HL-60 (cell line): ENCODE data around the gene COL4A6.
"Not testable (repeated sequence)": the region's sequence is repeated elsewhere in the genome, so short reads cannot be mapped to it uniquely, and the experiment has no call there.

Experiments
- DNase-seq, 2 experiments: peaks; one replicate each; pipeline ENCODE4 v3.0.0-alpha.2; 2010 to 2020; ENCODE audit warnings: low read depth in 1 of 2, low spot score in 1 of 2
- H3K27ac ChIP-seq: fragments of 250-450 bp; sonication (Bioruptor Pico); replicated peaks from 2 replicates; pipeline ENCODE4 v1.5.1; 2020; ENCODE audit warnings: mild to moderate bottlenecking, moderate library complexity
- H3K27me3 ChIP-seq: fragments of 250-450 bp; sonication (Bioruptor Pico); 2 replicates; pipeline ENCODE4 v1.5.1; 2021; ENCODE audit warnings: mild to moderate bottlenecking, moderate library complexity; ENCODE audit not compliant: insufficient read depth, poor library complexity, severe bottlenecking
- H3K4me3 ChIP-seq: replicated peaks from 2 replicates; pipeline ENCODE4 v1.5.1; 2011; ENCODE audit warnings: mild to moderate bottlenecking, control low read depth, low read length; ENCODE audit not compliant: insufficient read depth
- CTCF ChIP-seq: IDR thresholded peaks from one replicate; pipeline ENCODE4 v1.5.1; 2011; ENCODE audit warnings: low read length, control low read depth, inconsistent platforms; ENCODE audit not compliant: insufficient read depth
- GABPA ChIP-seq: IDR thresholded peaks from 2 replicates; pipeline ENCODE4 v1.6.1; 2012; ENCODE audit warnings: low read depth
- POLR2AphosphoS5 ChIP-seq: IDR thresholded peaks from 2 replicates; pipeline ENCODE4 v1.6.1; 2012; ENCODE audit warnings: low read depth
- REST ChIP-seq: IDR thresholded peaks from 2 replicates; pipeline ENCODE4 v1.6.1; 2012; ENCODE audit warnings: low read depth; ENCODE audit not compliant: insufficient replicate concordance
- SPI1 ChIP-seq: IDR thresholded peaks from 2 replicates; pipeline ENCODE4 v1.6.1; 2012; ENCODE audit warnings: low read depth, mild to moderate bottlenecking, borderline replicate concordance

Gene COL4A6

GRCh38 chrX:108375591-108375990 lies 62.6 kb downstream of the COL4A6 start:
- H3K27ac ChIP-seq, result not testable (repeated sequence)

GRCh38 chrX:108366644-108367406 lies 71.4 kb downstream of the COL4A6 start:
- TF ChIP-seq CTCF, result no peak
- TF ChIP-seq GABPA, result no peak
- TF ChIP-seq POLR2AphosphoS5, result no peak
- no peak for TF ChIP-seq SPI1
- no peak for TF ChIP-seq REST
- no peak overlapping the region for H3K27ac ChIP-seq
- H3K27me3 ChIP-seq, result no peaks in the 10 kb centered on the region
- DNase-seq, result no peak
- H3K4me3 ChIP-seq, result no peak overlapping the region

More at GRCh38 chrX:108375591-108375990, 62.6 kb downstream of the COL4A6 start:
- not testable (repeated sequence) for H3K27me3 ChIP-seq, DNase-seq, H3K4me3 ChIP-seq

- TF ChIP-seq REST (no peak), CTCF (no peak), POLR2AphosphoS5 (no peak), GABPA (no peak), SPI1 (no peak)
- no peak overlapping the region for H3K27ac ChIP-seq
- H3K27me3 ChIP-seq, result no peaks in the 10 kb centered on the region
- DNase-seq, result no peak
- no peak overlapping the region for H3K4me3 ChIP-seq
These were observed 76.2 kb downstream of the COL4A6 start for GRCh38 chrX:108362026-108362425.

- TF ChIP-seq GABPA (no peak), POLR2AphosphoS5 (no peak), REST (no peak), SPI1 (no peak), CTCF (no peak)
- no peak for DNase-seq
- no peaks in the 10 kb centered on the region for H3K27me3 ChIP-seq
- no peak overlapping the region for H3K27ac ChIP-seq
- no peak overlapping the region for H3K4me3 ChIP-seq
These were observed 76.9 kb downstream of the COL4A6 start for GRCh38 chrX:108361316-108361715.
